Glomerular visceral epithelial cell (primary cell): Measurements from ENCODE around the gene GRIK2.
A peak's percentile ranks its signal among the peaks of the same experiment; 100 is the strongest.
"Not testable (repeated sequence)": the region's sequence is repeated elsewhere in the genome, so short reads cannot be mapped to it uniquely, and the experiment has no call there.

Experiments
- DNase-seq: peaks from one replicate; pipeline ENCODE4 v3.0.0-alpha.2; 2016; ENCODE audit errors: extremely low spot score

The GRIK2 gene

DNA sequence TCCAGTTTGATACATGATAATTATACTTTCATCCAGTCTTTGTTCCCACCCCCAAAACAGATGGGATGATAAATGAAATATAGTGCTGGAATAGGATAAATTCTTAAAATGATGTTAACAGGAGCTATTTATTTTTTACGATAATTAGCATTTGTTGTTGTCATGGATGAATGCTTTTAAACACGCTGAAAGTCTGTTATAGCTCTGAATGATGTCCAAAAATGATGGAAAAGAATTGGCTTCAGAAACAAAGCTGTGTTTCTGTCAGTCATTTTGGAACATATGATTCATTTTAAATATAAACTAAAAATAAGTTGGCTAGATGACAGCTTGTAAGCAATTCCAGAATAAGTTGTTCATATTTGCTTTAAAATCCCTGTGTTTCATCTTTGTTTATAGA lies 237.4 kb downstream of the GRIK2 start:
- DNase-seq = no peak

- no peak for DNase-seq
These were observed 239.6 kb downstream of the GRIK2 start for GRCh38 chr6:101633081-101633480.

DNA sequence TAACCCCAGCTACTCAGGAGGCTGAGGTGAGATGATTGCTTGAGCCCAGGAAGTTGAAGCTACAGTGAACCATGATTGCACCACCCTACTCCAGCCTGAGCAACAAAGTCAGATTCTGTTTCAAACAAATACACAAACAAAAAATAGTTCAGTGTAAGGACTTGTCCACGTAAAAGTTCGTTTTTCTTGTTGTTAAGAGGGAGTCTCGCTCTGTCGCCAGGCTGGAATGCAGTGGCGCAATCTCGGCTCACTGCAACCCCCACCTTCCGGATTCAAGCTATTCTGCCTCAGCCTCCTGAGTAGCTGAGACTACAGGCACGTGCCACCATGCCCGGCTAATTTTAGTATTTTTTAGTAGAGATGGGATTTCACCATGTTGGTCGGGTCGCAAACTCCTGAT lies 245.4 kb downstream of the GRIK2 start:
- not testable (repeated sequence) for DNase-seq

GRCh38 chr6:101640131-101640530 lies 246.6 kb downstream of the GRIK2 start:
- no peak for DNase-seq

DNA sequence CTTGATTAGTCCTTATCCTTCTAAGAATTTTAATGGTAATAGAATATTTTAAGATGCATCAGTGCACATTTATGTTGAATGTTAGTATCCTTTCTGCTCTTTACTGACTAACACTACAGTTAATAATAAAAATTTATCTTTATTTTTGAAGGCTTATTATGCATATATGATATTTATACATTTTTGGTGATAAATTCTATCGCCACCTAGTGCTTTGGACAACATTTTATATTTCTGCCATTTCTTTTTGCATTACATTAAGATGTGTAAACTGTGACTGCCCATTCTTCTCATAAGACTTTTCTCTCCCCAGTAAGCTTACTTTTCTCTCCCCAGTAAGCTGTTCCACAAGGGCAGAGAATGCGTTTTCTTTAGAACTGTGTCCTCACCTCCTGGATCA lies 252.3 kb downstream of the GRIK2 start:
- no peak for DNase-seq

DNA sequence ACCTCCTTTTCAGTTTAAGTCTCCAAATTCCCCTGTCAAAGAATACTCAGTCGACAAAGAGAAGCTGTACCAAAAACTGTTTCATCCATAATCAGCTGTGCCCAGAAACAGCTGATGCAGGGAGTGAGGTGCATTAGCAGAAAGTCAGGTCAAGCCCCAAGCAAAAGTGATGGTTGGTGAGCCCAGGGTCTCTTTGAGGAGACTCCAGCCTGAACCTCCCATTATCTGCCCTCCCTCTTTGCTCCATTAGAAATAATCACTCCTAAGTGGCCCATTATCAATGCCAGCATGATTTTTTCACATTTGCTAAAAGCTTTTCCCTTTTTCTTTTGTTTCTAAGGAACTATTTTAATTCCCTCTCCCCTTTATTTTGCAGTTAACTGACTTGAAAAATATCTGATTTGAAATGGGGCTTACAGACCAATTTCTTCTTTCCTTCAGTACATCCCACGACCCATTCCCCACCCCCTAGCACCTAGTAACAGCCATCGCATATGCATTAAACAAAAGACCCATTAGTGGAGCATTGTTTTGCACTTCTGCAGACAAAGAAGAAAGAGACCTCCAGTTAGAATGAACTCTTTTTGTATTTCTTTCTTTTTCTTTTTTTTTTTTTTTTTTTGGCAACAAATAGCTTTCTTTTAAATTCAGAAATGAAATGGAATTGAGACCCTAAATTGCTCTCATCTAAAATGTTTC lies 257.0 kb downstream of the GRIK2 start:
- DNase-seq = no peak

- DNase-seq = no peak
These were observed 258.6 kb downstream of the GRIK2 start for GRCh38 chr6:101652079-101652478.

DNA sequence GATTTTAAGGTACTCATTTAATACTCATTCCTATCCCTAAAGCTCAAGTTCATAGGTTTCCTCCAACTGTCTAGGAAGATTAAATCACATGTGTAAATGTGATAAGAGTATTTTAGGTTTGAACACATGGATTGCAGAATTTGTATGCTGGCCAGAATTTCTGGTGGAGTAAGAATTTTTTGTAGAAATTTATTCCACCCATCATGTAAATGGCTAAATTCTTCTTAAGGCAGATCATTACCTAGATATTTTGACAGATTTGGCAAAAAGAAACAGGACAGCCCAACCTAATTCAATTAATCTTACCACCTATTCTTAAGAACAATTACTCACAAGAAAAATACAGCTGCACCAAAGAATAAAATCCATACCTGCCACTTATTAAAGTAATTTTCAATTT lies 261.6 kb downstream of the GRIK2 start:
- DNase-seq = no peak

GRCh38 chr6:101662111-101662897 lies 268.8 kb downstream of the GRIK2 start:
- no peak for DNase-seq

DNA sequence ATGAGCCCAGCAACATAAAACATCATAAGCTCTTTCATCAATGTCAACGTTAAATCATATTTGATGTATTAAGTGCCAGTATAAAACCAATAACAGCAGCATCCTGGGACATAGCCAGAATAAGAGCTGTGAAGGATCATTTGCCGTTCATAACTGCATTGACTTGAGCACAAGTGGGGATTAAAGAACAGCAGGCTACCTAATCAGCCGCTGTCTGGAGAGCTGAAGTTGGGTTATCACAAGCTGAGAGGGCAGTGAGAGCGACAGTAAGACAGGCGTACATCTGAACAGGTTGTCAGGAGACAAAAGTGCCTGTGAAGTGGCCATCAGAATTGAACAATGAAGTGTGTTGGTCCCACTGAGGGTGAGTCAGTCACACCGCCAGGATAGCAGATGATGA lies 269.6 kb downstream of the GRIK2 start:
- no peak for DNase-seq

DNA sequence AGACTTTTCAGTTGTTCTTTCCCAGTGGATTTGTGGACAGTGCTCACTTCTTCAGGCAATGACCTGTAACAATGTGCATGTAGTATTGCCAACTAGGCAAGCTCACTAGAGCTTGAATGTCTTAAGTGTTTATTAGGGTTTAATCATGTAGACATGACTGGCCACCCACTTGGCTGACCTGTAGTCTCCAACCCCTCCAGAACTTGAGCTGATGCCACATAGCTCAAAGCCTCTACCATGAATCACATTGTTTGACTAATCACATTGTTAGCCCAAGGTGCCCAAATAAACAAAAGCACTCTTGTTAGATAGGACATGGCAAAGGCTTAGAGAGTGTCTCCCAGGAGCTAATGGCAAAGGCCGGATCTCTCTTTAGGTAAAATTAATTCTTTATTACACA lies 272.7 kb downstream of the GRIK2 start:
- DNase-seq = peak; percentile 45

DNA sequence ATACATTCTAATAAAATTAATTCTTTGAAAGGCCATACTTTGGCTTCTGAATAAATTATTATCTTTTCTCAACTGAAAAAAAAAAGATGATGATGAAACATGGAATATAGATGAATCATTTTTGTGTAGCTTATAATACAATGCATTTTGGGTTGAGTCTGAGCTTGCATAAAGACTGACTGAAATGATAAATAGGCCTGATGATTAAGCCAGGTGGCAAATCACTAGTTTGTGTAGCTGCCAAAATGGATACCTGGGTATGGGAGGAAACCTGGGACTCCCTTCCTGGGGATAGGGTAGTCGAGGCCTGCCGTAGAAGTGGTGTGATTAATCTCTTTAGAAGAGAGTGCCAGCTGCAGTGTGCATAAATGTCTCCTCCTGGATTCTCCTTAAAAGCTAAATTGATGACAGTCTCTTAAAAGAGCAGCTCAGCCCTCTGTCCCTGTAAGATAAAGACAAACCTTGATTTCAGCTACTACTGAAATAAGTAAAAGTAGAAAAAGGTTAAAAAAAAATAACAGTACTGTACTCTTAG lies 275.1 kb downstream of the GRIK2 start:
- no peak for DNase-seq

- DNase-seq = no peak
These were observed 282.7 kb downstream of the GRIK2 start for GRCh38 chr6:101676187-101676586.

- no peak for DNase-seq
These were observed 289.4 kb downstream of the GRIK2 start for GRCh38 chr6:101682937-101683336.

GRCh38 chr6:101683884-101684283 lies 290.4 kb downstream of the GRIK2 start:
- no peak for DNase-seq

DNA sequence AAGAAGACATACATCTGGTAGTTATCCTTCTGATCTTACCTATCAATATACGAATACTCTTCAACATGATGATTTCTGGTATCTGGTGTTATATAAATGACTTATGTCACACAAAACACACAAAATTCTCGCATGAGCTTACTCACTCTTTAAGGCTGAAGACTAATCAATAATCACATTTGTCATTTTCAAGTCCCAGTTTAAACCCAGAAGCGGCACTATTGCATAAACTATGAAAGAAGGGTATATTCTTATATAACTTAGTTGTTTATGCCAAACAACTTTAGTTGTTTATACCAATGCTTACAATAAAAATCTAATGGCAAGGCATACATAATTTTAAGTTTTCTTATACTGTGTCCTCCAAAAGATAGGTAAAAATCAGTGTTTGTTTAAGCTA lies 293.1 kb downstream of the GRIK2 start:
- no peak for DNase-seq

DNA sequence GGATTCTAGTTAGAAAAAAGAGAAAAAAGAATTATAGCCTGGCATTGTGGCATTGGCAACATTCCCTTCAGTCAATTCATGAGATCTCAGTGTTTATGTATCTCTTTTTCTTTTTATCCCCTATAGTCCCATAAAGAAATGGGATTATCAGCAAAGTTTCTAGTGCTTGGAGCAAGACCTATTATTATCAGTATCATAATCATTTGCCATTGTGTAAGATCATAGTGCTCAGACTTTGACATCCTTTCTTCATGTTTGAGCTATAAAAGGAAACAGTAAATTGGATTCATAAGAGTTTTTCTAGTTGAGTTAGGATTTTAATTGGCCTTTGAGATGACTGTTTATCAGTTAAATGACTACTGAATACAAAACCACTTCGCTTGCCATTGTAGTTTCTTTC lies 295.6 kb downstream of the GRIK2 start:
- DNase-seq = no peak

GRCh38 chr6:101689695-101690094 lies 296.2 kb downstream of the GRIK2 start:
- DNase-seq = no peak

DNA sequence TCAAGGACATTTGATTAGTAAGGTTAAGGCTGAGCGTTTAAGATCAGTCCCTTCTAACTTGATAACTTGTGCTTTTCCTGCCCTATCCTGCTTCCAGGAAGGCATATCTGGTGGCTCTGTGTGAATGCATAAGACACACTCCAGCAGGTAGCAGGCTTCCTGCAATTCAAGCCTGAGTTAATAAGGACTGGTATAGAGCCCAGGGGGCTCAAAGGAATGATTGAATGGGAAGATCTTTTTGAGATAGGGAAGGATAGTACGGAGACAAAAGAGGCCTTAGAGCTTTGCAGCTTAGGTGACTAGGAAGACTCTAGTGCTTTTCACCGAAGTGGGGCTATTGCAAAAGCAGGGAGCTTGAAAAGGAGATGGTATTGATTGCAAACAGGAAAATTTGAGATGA lies 307.1 kb downstream of the GRIK2 start:
- no peak for DNase-seq

DNA sequence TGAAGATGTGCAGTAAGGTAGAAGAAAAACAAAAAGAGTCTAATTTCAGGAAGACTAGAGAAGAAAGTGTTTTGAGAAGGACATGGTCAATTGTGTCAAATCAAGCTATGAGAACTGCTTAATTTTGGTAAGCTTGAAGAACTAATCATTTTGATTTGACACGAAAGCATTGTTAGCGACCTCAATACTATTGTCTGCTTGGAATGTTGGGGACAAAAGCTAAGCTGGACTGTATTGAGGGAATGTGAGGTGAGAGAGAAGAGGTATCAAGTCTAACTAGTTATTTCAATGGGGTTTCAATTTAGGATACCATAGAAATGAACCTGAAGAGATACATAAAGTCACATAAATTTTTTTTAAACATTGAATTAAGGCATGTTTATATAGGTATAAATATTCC lies 309.8 kb downstream of the GRIK2 start:
- DNase-seq = no peak

DNA sequence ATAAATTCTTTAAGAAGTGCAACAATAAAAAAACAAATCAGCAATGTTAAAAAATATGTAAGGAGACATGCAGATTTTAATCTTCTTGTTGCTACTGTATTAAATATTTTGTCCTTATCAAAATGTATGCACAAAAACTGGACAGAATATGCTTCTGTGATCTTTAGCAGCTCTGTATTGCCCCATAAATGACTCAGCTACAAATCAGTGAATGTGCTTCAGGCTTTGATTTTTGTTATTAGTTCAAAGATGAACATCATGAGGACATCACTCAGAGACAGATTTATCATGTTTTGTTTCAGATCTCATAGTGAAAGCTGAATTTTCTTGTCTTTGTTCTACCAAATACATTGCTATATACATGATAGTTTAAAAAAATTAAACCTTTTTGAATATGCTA lies 312.4 kb downstream of the GRIK2 start:
- no peak for DNase-seq

GRCh38 chr6:101706576-101706975 lies 313.1 kb downstream of the GRIK2 start:
- DNase-seq = no peak

DNA sequence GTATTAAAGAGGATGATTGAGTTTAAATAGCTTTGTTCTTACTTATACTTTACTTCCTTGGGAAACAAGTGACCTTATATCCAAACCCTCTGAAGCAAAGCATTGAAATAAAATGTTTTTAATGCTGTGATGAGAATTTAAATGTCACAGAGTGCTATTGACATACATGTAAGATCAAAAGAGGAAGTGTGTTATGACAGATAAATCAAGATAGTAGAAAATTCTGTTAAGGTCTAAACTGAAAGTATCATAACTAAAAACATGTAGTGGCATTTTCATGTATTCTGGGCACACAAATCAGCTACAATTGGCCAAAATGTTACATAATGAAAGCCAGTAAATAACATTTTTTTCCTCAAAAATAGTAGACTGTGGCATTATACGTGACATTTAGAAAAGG lies 318.0 kb downstream of the GRIK2 start:
- no peak for DNase-seq
